PC-3 (cell line): ENCODE results near the gene SPIRE2. TPM values are rescaled to one million over a fixed set of nuclear protein-coding genes. Genes with fewer than 3 reads are reported as not detected.
"Not testable (repeated sequence)": the region's sequence is repeated elsewhere in the genome, so short reads cannot be mapped to it uniquely, and the experiment has no call there.

Experiments
- ATAC-seq: fragments of 200-7000 bp; cut with Tn5 transposase; 2 replicates; pipeline ENCODE4 v1.9.1; 2020; ENCODE audit warnings: mild to moderate bottlenecking, moderate library complexity
- BruUV-seq: library from RNA; stranded (reverse); fragments of 400-500 nt; replicated peaks from 2 replicates; lab custom pipeline; 2021; lab: Mats Ljungman, UMichigan
- CTCF ChIA-PET: fragments of 300-600 bp; sonication (Branson Sonifier 250); formaldehyde crosslinking; loops from one replicate; lab custom pipeline; 2022; ENCODE audit warnings: antibody characterized with exemption; lab: Charles Lee
- POLR2A ChIA-PET: fragments of 300-600 bp; sonication (Branson Sonifier 250); formaldehyde crosslinking; loops from one replicate; lab custom pipeline; 2022; ENCODE audit warnings: antibody characterized with exemption; ENCODE audit not compliant: unreplicated experiment; lab: Charles Lee
- DNase-seq: peaks from one replicate; pipeline ENCODE4 v3.0.0-alpha.2; 2015
- H2AFZ ChIP-seq: fragments of 300-600 bp; sonication (generic); 2 replicates; pipeline ENCODE4 v1.6.0; 2016; ENCODE audit warnings: antibody characterized with exemption, low read length
- H3F3A ChIP-seq: fragments of 300-600 bp; sonication (generic); one replicate; pipeline ENCODE4 v1.6.0; 2017; ENCODE audit warnings: antibody characterized with exemption, low read length, control low read depth, mild to moderate bottlenecking; ENCODE audit not compliant: unreplicated experiment
- H3K27ac ChIP-seq: fragments of 300-600 bp; sonication (generic); 2 replicates; pipeline ENCODE4 v1.5.1; 2016; ENCODE audit warnings: mild to moderate bottlenecking, low read length
- H3K27me3 ChIP-seq: fragments of 300-600 bp; sonication (generic); 2 replicates; pipeline ENCODE4 v1.6.1; 2016; ENCODE audit warnings: low read length, mixed read lengths
- H3K36me3 ChIP-seq: fragments of 300-600 bp; sonication (generic); 2 replicates; pipeline ENCODE4 v1.6.1; 2016; ENCODE audit warnings: low read depth, mixed run types, low read length, mixed read lengths
- H3K4me1 ChIP-seq: fragments of 300-600 bp; sonication (generic); 2 replicates; pipeline ENCODE4 v1.5.1; 2016; ENCODE audit warnings: low read length; ENCODE audit not compliant: insufficient read depth
- H3K4me2 ChIP-seq: fragments of 300-600 bp; sonication (generic); 2 replicates; pipeline ENCODE4 v1.6.0; 2016; ENCODE audit warnings: low read length
- H3K4me3 ChIP-seq: fragments of 300-600 bp; sonication (generic); 2 replicates; pipeline ENCODE4 v1.5.1; 2016; ENCODE audit warnings: mild to moderate bottlenecking, low read length, mixed read lengths
- H3K79me2 ChIP-seq: fragments of 300-600 bp; sonication (generic); 2 replicates; pipeline ENCODE4 v1.6.1; 2017; ENCODE audit warnings: low read length, mixed read lengths
- H3K9ac ChIP-seq: fragments of 300-600 bp; sonication (generic); 2 replicates; pipeline ENCODE4 v1.6.0; 2016; ENCODE audit warnings: mild to moderate bottlenecking, low read length
- H3K9me2 ChIP-seq: fragments of 300-600 bp; sonication (generic); replicated peaks from 2 replicates; pipeline ENCODE4 v1.6.1; 2016; ENCODE audit warnings: mixed run types, low read length, mixed read lengths
- H3K9me3 ChIP-seq: fragments of 300-600 bp; sonication (generic); 2 replicates; pipeline ENCODE4 v1.6.1; 2016; ENCODE audit warnings: low read length, mixed read lengths
- H4K20me1 ChIP-seq: fragments of 300-600 bp; sonication (generic); 2 replicates; pipeline ENCODE4 v1.6.1; 2016; ENCODE audit warnings: low read length, mixed read lengths
- CTCF ChIP-seq: fragments of 300-600 bp; sonication (generic); conservative IDR thresholded peaks from 2 replicates; pipeline ENCODE4 v1.5.1; 2017; ENCODE audit warnings: antibody characterized with exemption, low read depth, mild to moderate bottlenecking, low read length
- EZH2 ChIP-seq: fragments of 300-600 bp; sonication (generic); IDR thresholded peaks from one replicate; pipeline ENCODE4 v1.6.1; 2017; ENCODE audit warnings: antibody characterized with exemption, mild to moderate bottlenecking, low read length; ENCODE audit not compliant: unreplicated experiment
- EZH2phosphoT487 ChIP-seq: fragments of 300-600 bp; sonication (generic); IDR thresholded peaks from 2 replicates; pipeline ENCODE4 v1.6.1; 2018; ENCODE audit warnings: mild to moderate bottlenecking, antibody characterized with exemption, low read length, borderline replicate concordance
- intact Hi-C: fragments of 100-400 bp; cut with micrococcal nuclease; formaldehyde crosslinking; loops from 2 replicates; pipeline ENCODE4 v1.9.0; 2023
- total RNA-seq: library from RNA; depleted of rRNA; stranded (reverse); fragments of >200 nt; gene quantifications from 2 replicates; pipeline ENCODE4 v1.2.3, GENCODE V29; 2014

The SPIRE2 gene
- total RNA-seq, 1 experiment from 2014 or later = 13.2 TPM

- no peak for ATAC-seq
- no peak overlapping the region for H2AFZ ChIP-seq
- no peak overlapping the region for H3K9ac ChIP-seq
- POLR2A ChIA-PET = no interaction called here
- no peak overlapping the region for H3K4me3 ChIP-seq
- no peaks in the 10 kb centered on the region for H3K4me1 ChIP-seq
- H3K9me2 ChIP-seq = no peaks in the 10 kb centered on the region
- CTCF ChIA-PET = no interaction called here
- BruUV-seq = no TSS peak
- no peak overlapping the region for H3K27ac ChIP-seq
- H3K9me3 ChIP-seq = no peaks in the 10 kb centered on the region
- H3K36me3 ChIP-seq = peaks cover 8% of the 10 kb centered on the region
- H3K79me2 ChIP-seq = no peaks in the 10 kb centered on the region
- H3K27me3 ChIP-seq = no peaks in the 10 kb centered on the region
- DNase-seq = no peak
- TF ChIP-seq EZH2 (no peak), CTCF (no peak), EZH2phosphoT487 (no peak)
- H4K20me1 ChIP-seq = no peaks in the 10 kb centered on the region
- H3K4me2 ChIP-seq = no peak overlapping the region
- H3F3A ChIP-seq = no peaks in the 10 kb centered on the region
- intact Hi-C loops = no loop called here
Observed at GRCh38 chr16:89787365-89787805, 40.9 kb upstream of the SPIRE2 start.

GRCh38 chr16:89791278-89791995 lies 36.8 kb upstream of the SPIRE2 start:
- CTCF ChIA-PET = no interaction called here
- Histone ChIP-seq H3K4me2 (no peak overlapping the region), H3K9me3 (no peaks in the 10 kb centered on the region), H2AFZ (no peak overlapping the region), H3K4me3 (no peak overlapping the region), H3K9ac (no peak overlapping the region), H3K79me2 (no peaks in the 10 kb centered on the region), H3K27me3 (no peaks in the 10 kb centered on the region), H3K36me3 (peaks cover 8% of the 10 kb centered on the region), H4K20me1 (no peaks in the 10 kb centered on the region), H3K27ac (no peak overlapping the region), H3K9me2 (no peaks in the 10 kb centered on the region), H3K4me1 (no peaks in the 10 kb centered on the region), H3F3A (no peaks in the 10 kb centered on the region)
- ATAC-seq (no peak), DNase-seq (no peak)
- BruUV-seq = no TSS peak
- TF ChIP-seq EZH2phosphoT487 = no peak
- TF ChIP-seq EZH2 = no peak
- no peak for TF ChIP-seq CTCF
- intact Hi-C loops = no loop called here
- POLR2A ChIA-PET = no interaction called here

GRCh38 chr16:89793092-89793491 lies 35.2 kb upstream of the SPIRE2 start:
- H3K27ac ChIP-seq, H3K4me2 ChIP-seq, H2AFZ ChIP-seq, POLR2A ChIA-PET, H3K4me1 ChIP-seq, H3K9me3 ChIP-seq, H3K27me3 ChIP-seq, H3K9me2 ChIP-seq, H3K9ac ChIP-seq, H3K4me3 ChIP-seq, H3K79me2 ChIP-seq, CTCF ChIA-PET, H3F3A ChIP-seq, BruUV-seq, H4K20me1 ChIP-seq, ATAC-seq, H3K36me3 ChIP-seq: not testable (repeated sequence)
- intact Hi-C loops = loop anchor here (2.0 kb wide), 1 partner anchor 68 kb away; no protein-coding TSS in a partner anchor
- peak; percentile 4 for DNase-seq
- TF ChIP-seq CTCF = peak; percentile 35; the same call in 1 of the 2 replicates
